HG03460 (cell line): ENCODE data around the gene SELENOW.
"Not testable (repeated sequence)": the region's sequence is repeated elsewhere in the genome, so short reads cannot be mapped to it uniquely, and the experiment has no call there.

Experiments used
- ATAC-seq: cut with Tn5 transposase; IDR thresholded peaks from one replicate; pipeline ENCODE4 v1.9.1; 2021; ENCODE audit not compliant: unreplicated experiment

SELENOW gene

DNA sequence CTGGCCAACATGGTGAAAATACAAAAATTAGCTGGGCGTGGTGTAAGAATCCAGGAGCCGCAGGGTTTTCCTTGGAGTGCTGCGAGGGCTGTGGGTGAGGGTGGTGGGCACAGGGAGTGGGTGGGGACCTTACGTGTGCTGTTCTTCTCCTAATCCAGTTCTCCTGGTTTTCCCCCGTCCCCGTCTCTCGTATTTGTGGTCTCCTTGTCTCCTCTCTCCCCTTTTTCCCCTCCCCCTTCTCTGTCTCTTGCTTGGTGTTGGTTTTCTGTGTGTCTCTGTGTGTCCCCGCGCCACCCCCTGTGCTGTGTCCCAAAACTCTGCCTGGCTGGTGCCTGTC is 1.7 kb downstream of the SELENOW start:
- no peak for ATAC-seq

DNA sequence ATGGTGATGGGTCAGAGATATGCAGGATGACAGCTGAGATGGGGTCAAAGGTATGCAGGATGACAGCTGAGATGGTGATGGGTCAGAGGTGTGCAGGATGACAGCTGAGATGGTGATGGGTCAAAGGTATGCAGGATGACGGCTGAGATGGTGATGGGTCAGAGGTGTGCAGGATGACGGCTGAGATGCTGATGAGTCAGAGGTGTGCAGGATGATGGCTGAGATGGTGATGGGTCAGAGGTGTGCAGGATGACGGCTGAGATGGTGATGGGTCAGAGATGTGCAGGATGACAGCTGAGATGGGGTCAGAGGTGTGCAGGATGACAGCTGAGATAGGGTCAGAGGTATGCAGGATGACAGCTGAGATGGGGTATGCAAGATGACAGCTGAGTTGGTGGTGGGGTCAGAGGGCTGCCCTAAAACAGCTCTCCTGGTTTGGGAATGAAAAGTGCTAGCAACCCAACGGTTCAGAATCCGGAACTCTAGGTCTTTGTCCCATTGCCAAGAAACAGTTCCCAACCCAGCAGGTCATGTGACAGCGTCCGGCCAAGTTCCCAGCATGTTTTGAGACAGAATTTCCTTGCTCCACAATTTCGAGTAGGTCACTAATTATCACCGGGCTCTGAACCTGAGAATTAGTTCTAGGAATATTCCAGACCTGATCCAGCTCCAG is 3.2 kb downstream of the SELENOW start:
- no peak for ATAC-seq

DNA sequence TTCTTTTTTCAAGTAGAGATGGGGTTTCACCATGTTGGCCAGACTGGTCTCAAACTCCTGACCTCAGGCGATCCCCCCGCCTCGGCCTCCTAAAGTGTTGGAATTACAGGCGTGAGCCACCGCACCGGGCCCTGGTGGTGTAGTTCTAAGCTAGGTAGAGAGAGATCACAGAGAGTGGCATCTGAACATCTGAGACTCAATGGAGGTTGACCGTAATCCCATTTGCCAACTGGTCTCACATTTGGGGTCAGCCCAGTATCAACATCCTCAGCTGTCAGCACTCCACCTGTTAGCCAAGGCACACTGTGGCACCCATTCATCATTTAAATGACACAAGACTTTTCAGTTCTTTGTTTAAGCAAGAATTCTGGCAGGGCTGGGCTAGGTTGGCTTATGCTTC is 8.1 kb downstream of the SELENOW start:
- no peak for ATAC-seq

DNA sequence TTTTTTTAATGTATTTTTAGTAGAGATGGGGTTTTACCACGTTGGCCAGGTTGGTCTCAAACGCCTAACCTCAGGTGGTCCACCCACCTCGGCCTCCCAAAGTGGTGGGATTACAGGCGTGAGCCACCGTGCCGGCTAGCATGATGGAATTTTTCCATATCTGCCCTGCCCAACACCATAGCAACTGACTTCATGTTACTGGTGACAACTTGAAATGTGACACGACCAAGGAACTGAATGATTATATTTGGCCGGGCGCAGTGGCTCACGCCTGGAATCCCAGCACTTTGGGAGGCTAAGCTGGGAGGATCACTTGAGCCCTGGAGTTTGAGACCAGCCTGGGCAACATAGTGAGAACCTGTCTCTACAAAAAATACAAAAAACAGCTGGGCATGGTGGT is 8.8 kb downstream of the SELENOW start:
- ATAC-seq = not testable (repeated sequence)

DNA sequence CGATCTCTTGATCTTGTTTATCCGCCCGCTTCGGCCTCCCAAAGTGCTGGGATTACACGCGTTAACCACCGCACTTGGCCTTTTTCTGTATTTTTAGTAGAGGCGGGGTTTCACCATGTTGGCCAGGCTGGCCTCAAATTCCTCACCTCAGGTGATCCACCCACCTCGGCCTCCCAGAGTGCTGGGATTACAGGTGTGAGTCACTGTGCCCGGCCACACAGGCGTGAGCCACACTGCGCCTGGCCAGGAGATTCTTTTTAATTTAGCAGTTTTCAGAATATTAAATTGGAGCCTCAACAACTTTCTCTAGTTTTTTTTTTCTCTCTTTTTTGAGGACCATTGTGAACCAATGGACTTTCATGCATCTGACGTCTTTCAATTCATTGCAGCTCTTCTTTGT is 11.3 kb downstream of the SELENOW start:
- ATAC-seq = not testable (repeated sequence)

DNA sequence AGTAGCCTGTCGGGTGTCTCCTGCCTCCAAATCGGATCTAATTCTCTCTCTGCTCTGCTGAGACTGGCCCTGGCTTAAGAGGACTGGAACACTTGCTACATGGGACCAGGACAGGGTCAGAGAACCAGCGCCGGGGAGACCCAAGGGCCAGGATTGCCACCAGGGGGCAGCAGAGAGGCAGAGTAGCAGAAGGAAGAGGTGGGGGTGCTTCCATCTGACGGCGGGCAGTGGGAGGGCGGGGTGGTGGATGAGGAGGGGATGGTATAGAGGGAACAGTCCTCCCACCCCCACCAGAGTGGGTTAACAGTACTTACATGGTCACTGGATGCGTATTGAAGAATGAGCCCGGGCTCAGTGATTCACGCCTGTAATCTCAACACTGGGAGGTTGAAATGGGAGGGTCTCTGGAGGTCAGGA is 11.9 kb downstream of the SELENOW start:
- ATAC-seq = no peak

DNA sequence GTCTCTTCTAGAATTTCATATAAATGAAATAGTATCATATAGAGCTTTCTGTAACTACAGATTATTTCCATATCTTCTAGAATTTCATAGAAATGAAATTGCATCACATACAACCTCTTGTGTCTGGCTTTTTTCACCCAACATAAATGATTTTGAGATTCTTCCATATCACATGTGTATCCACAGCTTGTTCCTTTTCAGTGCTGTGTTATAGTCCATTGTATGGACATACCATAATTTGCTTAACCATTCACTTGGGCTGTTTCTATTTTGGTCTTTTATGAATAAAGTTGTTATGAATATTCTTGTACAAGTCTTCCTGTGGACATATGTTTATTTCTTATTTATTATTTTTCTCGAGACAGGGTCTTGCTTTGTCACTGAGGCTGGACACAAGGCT is 14.1 kb downstream of the SELENOW start:
- ATAC-seq = no peak

DNA sequence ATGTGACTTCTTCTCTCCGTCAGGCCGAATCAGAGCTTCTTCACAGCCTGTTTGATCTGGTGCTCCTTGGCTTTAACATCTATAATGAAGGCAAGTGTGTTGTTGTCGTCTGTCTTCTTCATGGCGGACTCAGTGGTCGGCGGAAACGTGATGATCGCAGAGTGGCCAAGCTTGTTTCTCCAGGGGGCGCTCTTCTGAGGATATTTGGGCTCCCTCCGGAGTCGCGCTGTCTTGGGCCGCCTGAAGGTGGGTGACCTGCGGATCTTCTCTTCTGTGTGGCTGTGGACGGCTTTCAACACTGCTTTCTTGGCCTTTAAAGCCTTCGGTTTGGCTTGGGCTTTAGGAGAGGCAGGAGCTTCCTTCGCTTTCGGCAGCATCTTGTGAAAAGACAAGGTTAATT is 16.0 kb downstream of the SELENOW start:
- no peak for ATAC-seq

DNA sequence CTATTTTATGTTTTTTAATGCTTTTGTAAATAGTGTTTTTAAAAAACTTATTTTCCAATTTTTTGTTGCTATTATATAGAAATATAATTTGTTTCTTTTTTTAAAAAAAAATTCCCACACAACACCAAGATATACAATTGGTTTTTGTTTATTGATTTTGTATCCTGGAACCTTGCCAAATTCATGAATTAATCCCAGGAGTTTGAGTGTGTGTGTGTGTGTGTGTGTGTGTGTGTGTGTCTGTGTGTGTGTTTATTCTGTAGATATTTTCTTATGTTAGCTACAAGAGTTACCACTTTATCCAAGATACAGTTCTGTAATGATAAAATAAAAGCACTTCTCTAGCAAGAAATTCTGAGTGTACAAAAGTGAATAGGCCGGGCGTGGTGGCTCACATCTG is 18.3 kb downstream of the SELENOW start:
- no peak for ATAC-seq

DNA sequence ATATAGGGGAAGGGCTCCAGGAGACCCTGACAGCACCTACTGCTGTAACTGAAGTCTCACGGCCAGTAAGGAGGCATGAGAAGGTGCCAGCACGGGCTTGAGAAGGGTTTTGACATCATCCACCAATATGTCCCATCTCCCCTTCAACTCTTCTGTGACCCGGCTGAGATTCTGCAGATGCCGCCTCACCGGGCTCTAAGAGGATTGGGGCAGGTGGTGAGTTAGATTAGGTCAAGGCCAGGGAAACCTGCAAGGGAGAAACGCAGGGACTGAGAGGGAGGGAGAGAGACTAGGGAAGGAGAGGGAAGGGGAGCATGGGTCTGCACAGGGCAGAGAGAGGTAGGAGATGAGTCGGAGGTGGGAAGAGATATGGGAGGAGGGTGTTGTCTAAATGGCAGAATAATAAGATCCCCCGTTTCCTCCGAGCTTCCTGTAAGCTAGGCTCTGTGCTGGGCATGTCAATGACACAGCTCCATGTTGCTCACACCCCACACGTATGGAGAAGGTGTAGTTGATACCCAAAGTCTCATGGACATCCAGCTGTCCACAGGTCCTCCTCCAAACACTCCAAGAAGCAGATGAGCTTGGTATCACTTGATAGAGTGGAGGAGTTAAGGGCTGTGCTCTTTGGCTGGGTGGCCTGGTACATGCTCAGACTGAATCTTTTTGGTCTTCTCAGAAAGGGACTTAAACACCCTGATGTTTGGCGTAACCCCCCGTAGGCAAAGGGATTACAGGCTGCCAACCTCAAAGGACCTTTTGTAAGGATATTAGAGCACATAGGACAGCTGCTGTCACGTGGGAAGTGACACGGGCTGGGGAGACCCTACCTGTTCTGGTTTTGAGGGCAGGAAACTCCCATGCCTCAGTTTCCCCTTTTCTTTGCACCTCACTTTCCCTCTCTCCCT is 19.7 kb downstream of the SELENOW start:
- no peak for ATAC-seq

DNA sequence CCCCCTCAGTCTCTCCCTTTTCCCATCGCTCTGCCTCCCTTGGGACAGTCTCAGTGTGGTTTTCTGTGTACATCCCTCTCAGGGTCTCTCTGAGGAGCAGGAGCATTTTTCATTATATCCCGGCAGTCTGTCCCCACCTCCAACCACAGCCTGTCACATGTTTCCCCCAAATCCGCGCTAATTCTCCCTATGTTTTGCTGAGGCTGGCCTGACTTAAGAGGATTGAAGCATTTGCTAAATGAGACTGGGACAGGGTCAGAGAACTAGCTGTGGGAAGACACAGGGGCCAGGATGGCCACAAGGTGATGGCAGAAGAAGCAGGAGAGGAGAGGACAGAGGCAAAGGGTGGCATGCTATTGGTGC is 20.4 kb downstream of the SELENOW start:
- no peak for ATAC-seq

DNA sequence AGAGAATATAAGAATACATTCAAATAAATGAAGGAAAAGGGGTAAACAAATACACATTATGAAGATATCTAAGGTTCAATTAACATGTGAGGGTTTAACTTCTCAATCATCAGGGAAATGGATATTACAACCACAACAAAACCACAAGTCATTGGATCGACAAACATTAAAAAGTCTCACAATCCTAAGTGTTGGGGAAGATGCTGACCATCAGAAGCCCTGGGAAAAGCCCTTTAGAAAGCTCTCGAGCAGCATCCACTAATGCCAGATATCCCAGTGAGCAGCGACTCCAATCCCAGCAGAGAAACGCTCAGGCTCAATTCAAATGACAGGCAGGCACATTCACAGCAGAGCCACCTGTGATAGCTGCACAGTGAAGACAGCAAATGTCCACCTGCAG is 22.8 kb downstream of the SELENOW start:
- ATAC-seq = no peak

DNA sequence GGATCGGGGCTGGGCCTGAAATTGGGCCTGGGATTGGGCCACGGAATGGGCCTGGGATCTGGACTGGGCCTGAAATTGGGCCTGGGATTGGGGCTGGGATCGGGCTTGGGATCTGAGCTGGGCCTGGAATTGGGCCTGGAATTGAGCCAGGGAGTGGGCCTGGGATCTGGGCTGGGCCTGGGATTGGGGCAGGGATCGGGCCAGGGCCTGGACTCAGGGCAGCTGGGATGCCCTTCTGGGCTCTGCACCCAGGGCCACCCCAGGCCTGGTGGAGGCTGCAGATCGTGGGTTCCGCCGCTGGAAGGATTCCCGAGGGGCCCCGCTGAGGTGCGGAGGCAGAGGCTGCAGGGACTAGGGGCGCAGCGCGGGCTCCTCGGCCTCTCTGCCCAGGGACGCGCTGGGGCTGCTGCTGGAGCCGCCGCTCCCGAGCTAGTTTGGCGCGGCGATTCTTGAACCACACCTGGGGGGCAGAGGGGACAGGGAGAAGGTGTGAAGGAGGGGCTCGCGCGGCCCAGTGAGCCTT is 24.1 kb downstream of the SELENOW start:
- ATAC-seq = no peak

DNA sequence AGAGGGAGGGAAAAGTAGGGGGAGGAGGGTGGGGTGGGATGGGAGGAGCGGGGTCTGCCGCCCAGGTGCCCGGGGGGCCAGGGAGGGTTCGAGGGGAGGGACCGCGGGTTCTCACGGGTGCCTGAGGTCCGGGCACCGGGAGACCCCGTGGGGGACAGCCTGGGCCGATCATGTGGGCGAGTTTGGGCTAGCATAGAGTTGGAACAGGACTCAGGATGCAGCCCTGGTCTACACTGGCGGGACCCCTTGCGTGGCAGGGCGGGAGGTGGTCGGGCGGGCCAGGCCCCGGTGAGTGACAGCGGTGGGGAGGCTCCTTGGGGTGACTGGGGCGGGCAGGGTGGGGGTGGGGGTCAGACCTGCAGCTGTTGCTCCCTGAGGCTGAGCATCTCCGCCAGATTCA is 24.6 kb downstream of the SELENOW start:
- not testable (repeated sequence) for ATAC-seq

DNA sequence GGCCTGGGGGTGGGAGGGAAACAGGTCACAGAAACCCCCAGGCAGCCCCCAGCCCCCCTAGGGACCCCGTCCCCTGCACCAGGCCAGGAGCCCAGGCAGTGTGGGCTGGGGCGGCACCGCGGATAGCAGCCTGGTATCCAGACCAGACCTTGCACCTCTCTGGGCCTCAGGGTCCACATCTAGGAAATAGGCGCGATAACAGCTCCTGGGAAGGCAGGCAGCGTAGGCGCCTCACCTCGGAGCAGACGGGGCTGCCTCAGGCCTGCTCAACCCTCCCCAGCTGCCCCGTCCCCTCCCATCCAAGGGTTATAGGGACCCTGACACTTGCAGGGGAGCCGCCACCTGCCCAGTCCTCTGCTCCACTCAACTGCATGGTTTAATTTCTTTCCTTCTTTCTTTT is 25.2 kb downstream of the SELENOW start:
- ATAC-seq = not testable (repeated sequence)

DNA sequence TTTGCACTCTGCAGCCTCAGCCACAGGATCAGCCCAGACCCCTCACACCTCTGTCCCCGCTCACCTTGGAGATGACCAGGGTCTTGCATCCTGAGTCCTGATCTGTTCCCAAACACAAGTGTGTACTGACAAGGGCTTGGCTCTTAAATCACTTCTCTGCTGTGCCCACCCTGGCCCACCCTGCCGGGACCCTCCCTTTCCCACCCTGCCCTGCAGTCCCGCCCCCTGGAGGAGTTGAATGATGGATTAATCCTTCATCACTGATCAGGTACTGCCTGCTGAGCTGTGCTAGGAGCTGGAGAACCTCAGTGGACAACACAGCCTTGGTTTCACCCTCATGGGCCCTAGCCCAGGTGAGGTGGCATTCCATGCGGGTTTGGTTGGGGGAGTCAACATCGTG is 25.9 kb downstream of the SELENOW start, which contains the start of gene TPRX1:
Gene TPRX1, minus strand, starts transcription at position 101 of the 400 bp plus-strand sequence. Its CDS starts 12 bp downstream, at position 89.
- not testable (repeated sequence) for ATAC-seq

DNA sequence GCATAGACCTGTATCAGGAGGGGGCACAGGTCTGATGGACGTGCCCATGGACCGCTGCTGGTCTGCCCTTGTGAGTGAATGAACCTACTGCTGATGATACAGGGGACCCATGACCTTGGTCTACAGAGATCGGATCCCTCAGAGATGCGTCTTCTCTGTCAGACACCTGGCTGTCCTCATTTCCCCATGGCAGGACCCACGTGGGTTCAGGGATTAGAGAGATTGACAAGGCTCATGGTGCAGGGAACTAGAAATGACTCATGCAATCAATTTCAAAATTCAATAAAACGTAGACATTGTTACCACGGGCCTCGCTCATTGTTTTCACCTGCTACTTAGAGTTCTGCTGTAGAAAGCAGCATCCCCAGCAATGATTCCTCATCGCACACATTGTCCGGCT is 26.8 kb downstream of the SELENOW start:
- no peak for ATAC-seq

DNA sequence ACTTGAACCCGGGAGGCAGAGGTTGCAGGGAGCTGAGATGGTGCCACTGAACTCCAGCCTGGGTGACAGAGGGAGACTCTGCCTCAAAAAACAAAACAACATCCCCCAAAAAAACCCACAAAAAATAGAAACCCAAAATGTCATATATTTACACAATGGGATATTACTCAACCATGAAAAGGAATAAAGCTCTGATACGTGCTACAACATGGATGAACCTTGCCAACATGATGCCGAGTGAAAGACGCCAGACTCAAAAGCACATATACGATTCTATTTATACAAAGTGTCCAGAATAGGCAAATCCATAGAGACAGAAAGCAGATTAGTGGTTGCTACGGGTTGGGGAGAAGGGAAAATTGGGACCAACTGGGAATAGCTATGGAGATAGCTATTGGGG is 27.9 kb downstream of the SELENOW start:
- ATAC-seq = no peak

DNA sequence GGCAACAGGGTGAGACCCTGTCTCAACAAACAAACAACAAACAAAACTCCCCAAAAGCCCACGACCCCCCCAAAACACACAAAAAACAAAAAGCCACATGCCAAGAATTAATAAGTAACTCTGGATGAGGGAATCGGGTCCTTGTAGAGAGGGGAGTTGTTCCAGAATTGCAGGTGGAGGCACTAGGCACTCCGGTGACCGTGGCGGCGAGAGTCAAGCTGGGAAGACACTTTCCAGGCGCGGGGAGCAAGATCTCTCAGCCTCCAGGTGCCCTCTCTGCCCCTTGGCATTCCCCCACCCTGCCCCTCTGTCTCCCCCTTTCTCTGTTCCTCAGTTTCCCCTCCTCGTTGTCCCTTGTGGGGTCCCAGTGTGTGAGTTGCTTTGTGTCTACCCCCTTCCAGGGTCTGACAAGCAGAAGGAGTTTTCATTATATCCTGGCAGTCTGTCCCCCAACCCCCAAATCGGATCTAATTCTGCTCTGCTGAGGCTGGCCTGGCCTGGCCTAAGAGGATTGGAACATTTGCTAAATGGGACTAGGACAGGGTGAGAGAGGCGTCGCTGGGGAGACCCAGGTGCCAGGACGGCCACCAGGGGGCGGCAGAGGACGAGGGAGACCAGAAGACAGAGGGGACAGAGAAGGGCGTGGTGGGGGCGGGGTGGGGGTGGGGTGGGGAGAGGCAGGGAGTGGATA is 34.9 kb downstream of the SELENOW start:
- no peak for ATAC-seq

DNA sequence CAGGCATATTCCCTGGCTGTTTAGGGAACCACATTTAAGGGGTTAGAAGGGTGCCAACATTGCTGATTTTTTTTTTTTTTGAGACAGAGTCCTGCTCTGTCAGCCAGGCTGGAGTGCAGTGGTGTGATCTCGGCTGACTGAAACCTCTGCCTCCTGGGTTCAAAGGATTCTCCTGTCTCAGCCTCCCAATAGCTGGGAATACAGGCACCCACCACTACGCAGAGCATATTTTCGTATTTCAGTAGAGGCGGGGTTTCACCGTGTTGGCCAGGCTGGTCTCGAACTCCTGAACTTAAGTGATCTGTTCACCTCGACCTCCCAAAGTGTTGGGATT is 35.5 kb downstream of the SELENOW start:
- no peak for ATAC-seq

DNA sequence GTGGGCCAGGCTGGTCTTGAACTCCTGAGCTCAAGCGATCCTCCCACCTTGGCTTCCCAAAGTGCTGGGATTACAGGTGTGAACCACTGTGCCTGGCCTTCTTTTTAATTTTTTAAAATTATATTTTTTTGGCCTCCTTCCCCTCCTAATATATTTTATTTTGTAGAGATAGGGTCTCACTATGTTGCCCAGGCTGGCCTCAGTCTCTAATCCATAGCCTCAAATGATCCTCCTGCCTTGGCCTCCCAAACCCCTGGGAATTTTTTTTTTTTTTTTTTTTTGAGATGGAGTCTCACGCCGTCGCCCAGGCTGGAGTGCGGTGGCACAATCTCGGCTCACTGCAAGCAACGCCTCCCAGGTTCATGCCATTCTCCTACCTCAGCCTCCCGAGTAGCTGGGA is 37.8 kb downstream of the SELENOW start:
- ATAC-seq = not testable (repeated sequence)

DNA sequence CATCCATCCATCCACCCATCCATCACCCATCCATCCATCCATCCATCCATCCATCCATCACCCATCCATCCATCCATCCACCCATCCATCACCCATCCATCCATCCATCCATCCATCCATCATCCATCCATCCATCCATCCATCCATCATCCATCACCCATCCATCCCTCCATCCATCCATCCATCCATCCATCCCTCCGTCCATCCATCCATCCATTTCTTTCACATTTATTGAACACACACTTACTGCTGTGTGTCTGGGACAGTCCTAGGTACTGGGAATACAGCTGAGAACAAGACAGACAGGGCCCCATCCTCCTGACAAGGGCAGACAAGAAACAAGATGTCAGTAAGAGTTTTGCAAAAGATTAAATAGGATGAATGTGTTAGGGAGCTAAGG is 39.7 kb downstream of the SELENOW start:
- not testable (repeated sequence) for ATAC-seq
